Measurements from ENCODE around the gene TFF2.

TFF2 gene

GRCh38 chr21:42365770-42366169 lies 15.0 kb upstream of the TFF2 start:
- no peak for DNase-seq

DNA sequence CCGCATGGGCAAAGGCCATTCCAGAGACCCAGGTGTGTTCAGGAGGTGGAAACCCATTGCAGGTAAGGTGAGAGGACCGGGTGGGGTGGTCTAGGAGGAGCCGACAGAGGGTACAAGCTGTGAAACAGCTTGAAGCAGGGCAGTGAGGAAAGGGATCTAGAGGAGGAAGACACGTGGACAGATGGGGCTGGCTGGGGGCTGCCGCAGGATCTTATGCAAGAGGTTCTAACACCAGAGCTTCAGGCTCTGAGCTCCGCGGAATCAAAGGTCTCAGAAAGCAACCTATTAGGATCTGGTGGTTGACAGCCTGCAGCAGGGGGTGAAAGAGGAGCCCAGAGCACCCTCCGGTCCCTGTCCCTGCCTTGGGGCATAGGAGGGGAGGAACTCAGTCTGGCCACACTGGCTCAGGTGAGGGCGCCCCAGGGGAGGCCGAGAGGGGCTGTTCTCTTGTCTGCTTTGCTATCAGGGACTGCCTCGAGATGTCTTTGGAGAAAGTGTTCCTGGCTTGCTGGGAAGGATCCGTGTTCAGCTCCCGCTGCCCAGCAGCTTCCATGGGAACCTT lies 13.6 kb upstream of the TFF2 start:
- DNase-seq, result no peak

DNA sequence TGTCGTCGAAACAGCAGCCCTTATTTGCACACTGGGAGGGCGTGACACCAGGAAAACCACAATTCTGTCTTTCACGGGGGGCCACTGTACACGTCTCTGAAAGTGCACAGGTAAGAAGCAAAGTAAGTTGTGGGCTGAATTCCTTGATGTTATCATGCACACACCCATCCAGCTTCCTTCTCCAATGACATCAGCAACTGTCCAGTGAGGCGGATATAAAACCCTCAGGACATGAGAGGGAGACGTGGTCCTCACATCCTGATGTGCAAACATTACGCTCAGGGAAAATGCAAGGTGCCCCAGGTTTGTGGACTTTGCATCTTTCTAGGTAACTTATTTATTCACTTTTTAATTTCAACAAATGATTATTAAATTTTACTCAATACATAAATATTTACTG lies 12.5 kb upstream of the TFF2 start:
- no peak for DNase-seq

GRCh38 chr21:42362700-42363099 lies 11.9 kb upstream of the TFF2 start:
- DNase-seq, result no peak

DNA sequence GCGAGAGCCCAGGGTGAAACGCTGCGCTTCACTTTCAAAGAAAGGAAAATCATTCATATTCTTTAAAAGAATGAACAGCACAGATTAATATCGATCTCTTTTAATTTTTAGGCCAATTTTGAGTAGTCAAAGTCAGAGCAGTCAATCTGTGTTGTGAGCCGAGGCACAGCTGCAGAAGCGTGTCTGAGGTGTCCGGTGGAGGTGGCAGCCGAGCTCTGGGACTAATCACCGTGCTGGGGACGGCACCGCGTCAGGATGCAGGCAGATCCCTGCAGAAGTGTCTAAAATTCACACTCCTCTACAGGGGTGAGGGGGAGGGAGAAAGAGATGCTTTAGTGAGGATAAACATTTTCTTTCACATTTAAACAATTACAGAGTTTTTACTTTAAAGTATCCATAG lies 11.4 kb upstream of the TFF2 start:
- DNase-seq, result no peak

- DNase-seq, result no peak
Measured at GRCh38 chr21:42361286-42361685, 10.5 kb upstream of the TFF2 start.

- no peak for DNase-seq
Measured at GRCh38 chr21:42360317-42360716, 9.5 kb upstream of the TFF2 start.

DNA sequence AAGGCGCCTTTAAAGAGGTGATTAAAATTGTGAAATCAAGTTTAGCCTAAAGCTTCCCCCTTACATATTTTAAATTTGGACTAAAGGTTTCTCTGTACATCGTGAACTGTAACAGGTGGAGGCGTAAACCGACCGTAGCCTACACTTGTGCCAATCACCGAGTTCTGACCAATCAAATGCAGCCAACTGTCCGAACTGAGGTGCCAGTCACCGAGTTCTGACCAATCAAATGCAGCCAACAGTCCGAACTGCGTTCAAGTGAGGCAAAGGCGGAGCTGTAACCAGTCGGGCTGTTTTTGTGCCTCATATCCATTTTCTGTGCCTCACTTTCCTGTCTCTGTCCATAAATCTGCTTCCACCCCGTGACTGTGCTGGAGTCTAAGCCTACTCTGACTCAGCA lies 8.1 kb upstream of the TFF2 start:
- no peak for DNase-seq

GRCh38 chr21:42358261-42358660 lies 7.5 kb upstream of the TFF2 start:
- DNase-seq, result no peak

DNA sequence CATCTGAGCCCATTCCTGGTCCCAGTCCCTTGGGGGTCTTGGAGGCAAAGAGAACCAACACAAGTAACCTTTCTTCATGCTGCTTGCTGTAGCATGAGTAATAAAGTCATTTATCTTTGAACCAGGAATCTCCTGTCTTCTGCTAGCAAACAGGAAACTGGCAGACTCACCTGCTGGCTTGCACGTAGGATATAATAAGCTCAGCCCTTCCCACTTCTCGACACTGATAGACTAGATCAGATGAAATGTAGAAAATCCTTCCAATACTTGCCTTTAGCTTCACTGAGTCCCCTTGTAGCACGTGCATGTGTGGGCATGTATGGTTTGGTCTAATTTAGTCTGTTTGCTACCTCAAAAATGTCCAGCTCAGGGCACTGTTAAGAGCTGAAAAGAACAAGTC lies 6.5 kb upstream of the TFF2 start:
- DNase-seq, result no peak

DNA sequence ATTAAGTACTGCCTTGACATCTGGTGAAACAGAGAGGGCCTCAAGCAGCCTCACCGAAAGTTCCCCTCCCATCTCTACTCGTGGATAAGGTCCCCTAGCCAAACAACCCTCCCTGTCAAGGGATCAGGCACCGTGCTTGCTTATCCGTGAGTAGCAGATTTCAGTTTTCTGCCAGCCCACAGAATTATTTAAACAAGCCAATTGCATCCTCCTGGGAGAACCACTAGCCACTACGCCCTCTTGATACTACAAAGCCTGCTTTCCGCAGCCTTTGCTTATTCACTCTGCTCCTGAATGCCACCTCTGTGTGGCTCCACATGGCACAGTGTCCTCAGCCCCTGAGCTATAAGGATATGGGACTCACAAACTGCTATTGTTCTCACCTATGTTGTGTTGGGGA lies 5.9 kb upstream of the TFF2 start:
- DNase-seq, result no peak

- no peak for DNase-seq
Measured at GRCh38 chr21:42356046-42356445, 5.3 kb upstream of the TFF2 start.

DNA sequence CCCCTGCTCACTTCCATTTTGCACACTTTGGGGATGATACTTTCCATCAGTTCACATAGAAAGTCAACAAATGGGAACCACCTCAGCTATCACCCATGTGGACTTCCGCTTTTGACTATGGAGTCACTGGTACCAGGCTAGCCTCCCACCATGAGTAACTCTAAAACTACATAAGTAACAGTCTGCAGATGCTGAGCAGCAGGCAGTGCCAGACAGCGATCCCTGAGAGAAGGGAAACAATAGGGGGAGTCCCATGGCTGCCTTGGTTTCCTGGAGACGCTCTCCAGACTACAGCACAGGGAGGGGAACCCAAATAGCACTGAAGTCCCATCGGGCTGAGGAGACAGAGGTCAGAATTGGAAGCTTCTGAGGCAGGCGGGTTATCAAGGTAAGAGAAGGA lies 2.8 kb upstream of the TFF2 start:
- DNase-seq, result no peak

GRCh38 chr21:42352441-42353095 lies 1.8 kb upstream of the TFF2 start:
- DNase-seq, result no peak

- no peak for DNase-seq
Measured at GRCh38 chr21:42351626-42352440, 1.0 kb upstream of the TFF2 start.

DNA sequence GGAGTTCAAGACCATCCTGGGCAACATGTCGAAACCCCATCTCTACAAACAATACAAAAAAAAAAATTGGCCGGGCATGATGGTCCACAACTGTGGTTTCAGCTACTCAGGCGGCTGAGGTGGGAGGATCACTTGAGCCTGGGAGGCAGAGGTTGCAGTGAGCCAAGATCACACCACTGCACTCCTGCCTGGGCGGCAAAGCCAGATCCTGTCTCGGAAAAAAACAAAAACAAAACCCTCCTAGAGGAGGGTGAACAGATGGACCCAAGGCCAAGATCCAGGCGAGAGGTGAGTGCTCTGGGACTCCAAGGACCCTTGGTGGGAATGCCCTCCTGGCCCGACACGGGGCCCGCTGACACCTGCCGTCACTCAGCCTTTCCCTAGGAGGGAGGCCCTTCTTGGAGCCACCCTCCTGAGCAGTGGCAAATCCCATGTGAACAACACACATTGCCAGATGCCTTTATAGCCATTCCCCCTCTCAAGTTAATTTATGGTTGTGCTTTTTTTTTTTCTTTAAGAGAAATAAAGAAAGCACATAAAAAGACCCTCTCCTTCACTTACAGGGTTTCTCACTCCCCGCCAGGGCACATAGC lies 380 bp downstream of the TFF2 start:
- DNase-seq, result no peak

DNA sequence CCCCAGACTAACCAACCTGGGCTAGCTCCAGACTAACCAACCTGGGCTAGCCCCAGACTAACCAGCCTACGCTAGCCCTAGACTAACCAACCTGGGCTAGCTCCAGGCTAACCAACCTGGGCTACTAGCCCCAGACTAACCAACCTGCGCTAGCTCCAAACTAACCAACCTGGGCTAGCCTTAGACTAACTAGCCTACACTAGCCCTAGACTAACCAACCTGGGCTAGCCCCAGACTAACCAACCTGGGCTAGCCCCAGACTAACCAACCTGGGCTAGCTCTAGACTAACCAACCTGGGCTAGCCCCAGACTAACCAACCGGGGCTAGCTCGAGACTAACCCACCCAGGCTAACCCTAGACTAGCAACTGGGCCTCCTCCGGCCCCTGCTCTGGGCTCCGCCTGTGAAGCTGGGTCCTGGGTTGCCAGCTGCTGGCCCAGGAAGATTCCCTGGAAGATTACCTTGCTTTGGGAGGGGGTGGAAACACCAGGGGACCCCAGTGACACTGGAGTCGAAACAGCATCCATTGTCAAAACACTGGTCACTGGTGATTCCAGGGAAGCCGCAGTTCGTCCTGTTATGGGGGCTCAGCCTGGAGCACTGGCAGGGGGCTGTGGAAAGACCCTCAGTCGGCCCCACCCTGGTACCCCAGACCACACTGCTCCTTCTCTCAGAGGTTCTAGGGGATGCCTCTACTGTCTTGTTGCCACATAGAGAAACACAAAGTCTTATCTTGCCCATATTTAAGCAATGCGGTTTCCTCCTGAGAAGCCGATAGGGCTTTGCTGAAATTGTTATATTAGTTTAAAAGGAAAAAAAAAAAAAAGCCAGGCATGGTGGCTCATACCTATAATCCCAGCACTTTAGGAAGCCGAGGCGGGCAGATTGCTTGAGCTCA lies 1.1 kb downstream of the TFF2 start:
- DNase-seq, result no peak

GRCh38 chr21:42348762-42349161 lies 2.0 kb downstream of the TFF2 start:
- DNase-seq, result no peak

GRCh38 chr21:42347601-42348327 lies 3.0 kb downstream of the TFF2 start:
- DNase-seq, result no peak

DNA sequence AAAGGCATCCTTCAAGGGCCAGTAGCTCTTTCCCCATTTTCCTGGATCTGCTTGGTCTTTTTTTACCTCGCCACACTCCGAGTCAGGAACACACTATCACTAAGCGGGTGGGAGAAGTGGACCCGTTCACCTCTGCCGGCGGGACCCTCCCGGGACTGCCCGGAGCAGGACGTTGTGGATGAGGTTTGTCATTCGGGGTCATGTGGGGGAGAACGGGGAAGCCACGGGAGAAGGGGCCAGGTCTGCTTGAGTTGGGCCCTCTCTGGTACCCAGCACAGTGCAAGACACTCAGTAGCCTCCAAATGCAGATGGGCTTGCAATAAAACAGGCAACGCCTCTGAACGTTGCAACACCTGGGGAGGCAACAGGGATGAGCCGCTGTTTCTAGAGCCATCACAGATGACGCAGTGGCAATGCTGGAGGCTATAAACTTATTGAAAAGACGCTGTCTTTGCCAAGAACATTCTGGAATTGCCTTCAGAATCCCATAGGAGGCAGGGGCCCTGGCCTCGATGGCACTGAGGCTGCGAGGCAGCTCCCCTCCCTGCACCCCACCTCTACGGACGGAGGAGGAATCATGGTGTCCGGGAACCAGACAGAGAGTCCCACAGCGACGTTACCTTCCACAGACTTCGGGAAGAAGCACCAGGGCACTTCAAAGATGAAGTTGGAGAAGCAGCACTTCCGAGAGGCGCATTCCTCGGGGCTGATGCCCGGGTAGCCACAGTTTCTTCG lies 3.8 kb downstream of the TFF2 start:
- no peak for DNase-seq

GRCh38 chr21:42346441-42346840 lies 4.4 kb downstream of the TFF2 start:
- DNase-seq, result no peak

DNA sequence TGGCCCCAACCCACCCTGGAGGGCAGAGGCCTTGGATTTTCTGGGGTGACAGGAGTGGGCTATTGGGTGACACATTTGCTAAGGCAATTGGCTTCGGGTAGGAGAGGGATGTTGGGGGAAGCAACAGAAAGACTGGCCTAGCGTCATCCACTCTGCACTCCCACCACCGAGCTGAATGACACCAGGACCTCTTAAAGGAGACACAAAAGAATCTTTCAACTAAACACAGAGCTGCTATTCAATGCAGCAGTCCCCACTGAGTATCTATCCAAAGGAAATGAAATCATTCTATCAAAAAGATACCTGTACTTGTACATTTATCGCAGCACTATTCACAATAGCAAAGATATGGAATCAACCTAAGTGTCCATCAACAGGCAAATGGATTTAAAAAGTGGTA lies 6.2 kb downstream of the TFF2 start:
- no peak for DNase-seq

Data from NCI-H2081 treated with DMSO at 0.1 percent for 48 hours (cell line).